Glutamatergic neuron (in vitro differentiated cells): ENCODE measurements around the gene BCL3. TPM values are rescaled to one million over a fixed set of nuclear protein-coding genes. Genes with fewer than 3 reads are reported as not detected.
"Not testable (repeated sequence)": the region's sequence is repeated elsewhere in the genome, so short reads cannot be mapped to it uniquely, and the experiment has no call there.

ENCODE experiments used
- DNase-seq: peaks from one replicate; pipeline ENCODE4 v3.0.0; 2022
- H3K27ac Mint-ChIP-seq: one replicate; pipeline ENCODE4 v1.8.0; 2020; ENCODE audit warnings: mild to moderate bottlenecking, mixed read lengths, inconsistent platforms; ENCODE audit not compliant: unreplicated experiment
- H3K27me3 Mint-ChIP-seq: one replicate; pipeline ENCODE4 v1.8.0; 2020; ENCODE audit warnings: mild to moderate bottlenecking, moderate library complexity, mixed read lengths, inconsistent platforms; ENCODE audit not compliant: unreplicated experiment
- H3K36me3 Mint-ChIP-seq: one replicate; pipeline ENCODE4 v1.8.0; 2020; ENCODE audit warnings: mild to moderate bottlenecking, mixed read lengths, inconsistent platforms; ENCODE audit not compliant: unreplicated experiment
- H3K4me1 Mint-ChIP-seq: one replicate; pipeline ENCODE4 v1.8.0; 2020; ENCODE audit warnings: mild to moderate bottlenecking, low read depth, mixed read lengths, inconsistent platforms; ENCODE audit not compliant: unreplicated experiment
- H3K4me3 Mint-ChIP-seq: one replicate; pipeline ENCODE4 v1.8.0; 2020; ENCODE audit warnings: mild to moderate bottlenecking, mixed read lengths, inconsistent platforms; ENCODE audit not compliant: unreplicated experiment
- H3K9me3 Mint-ChIP-seq: one replicate; pipeline ENCODE4 v1.8.0; 2020; ENCODE audit warnings: mild to moderate bottlenecking, moderate library complexity, mixed read lengths, inconsistent platforms; ENCODE audit not compliant: unreplicated experiment
- total RNA-seq: library from RNA; stranded (reverse); fragmentation: NEBNext Ultra II Directional; extraction: Animal tissue kit (Norgen Biotek cat#: 25700); gene quantifications from one replicate; pipeline ENCODE4 v1.2.1, GENCODE V29; 2021; ENCODE audit not compliant: unreplicated experiment
- TF ChIP-seq, protein P1 (sequence below): fragments of 200-600 bp; sonication (generic); IDR thresholded peaks from one replicate; pipeline ENCODE4 v1.5.0; 2021; ENCODE audit not compliant: partially characterized antibody, unreplicated experiment

BCL3 gene
- total RNA-seq, 1 donor from 2014 or later, result 2.4 TPM

- DNase-seq, result no peak
- H3K27ac Mint-ChIP-seq, result no peak overlapping the region
- H3K9me3 Mint-ChIP-seq, result peaks cover 2% of the 10 kb centered on the region
- no peak overlapping the region for H3K4me3 Mint-ChIP-seq
- no peaks in the 10 kb centered on the region for H3K36me3 Mint-ChIP-seq
- TF ChIP-seq, protein P1, sequence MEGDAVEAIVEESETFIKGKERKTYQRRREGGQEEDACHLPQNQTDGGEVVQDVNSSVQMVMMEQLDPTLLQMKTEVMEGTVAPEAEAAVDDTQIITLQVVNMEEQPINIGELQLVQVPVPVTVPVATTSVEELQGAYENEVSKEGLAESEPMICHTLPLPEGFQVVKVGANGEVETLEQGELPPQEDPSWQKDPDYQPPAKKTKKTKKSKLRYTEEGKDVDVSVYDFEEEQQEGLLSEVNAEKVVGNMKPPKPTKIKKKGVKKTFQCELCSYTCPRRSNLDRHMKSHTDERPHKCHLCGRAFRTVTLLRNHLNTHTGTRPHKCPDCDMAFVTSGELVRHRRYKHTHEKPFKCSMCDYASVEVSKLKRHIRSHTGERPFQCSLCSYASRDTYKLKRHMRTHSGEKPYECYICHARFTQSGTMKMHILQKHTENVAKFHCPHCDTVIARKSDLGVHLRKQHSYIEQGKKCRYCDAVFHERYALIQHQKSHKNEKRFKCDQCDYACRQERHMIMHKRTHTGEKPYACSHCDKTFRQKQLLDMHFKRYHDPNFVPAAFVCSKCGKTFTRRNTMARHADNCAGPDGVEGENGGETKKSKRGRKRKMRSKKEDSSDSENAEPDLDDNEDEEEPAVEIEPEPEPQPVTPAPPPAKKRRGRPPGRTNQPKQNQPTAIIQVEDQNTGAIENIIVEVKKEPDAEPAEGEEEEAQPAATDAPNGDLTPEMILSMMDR, result no peak
- H3K4me1 Mint-ChIP-seq, result no peaks in the 10 kb centered on the region
- H3K27me3 Mint-ChIP-seq, result no peaks in the 10 kb centered on the region
These were observed 30.9 kb upstream of the BCL3 start for GRCh38 chr19:44717603-44718002.

- no peaks in the 10 kb centered on the region for H3K27me3 Mint-ChIP-seq
- H3K9me3 Mint-ChIP-seq, result peaks cover 2% of the 10 kb centered on the region
- H3K4me1 Mint-ChIP-seq, result no peaks in the 10 kb centered on the region
- TF ChIP-seq, protein P1, result no peak
- H3K27ac Mint-ChIP-seq, result no peak overlapping the region
- no peaks in the 10 kb centered on the region for H3K36me3 Mint-ChIP-seq
- no peak overlapping the region for H3K4me3 Mint-ChIP-seq
- no peak for DNase-seq
These were observed 29.9 kb upstream of the BCL3 start for GRCh38 chr19:44718441-44719261.

DNA sequence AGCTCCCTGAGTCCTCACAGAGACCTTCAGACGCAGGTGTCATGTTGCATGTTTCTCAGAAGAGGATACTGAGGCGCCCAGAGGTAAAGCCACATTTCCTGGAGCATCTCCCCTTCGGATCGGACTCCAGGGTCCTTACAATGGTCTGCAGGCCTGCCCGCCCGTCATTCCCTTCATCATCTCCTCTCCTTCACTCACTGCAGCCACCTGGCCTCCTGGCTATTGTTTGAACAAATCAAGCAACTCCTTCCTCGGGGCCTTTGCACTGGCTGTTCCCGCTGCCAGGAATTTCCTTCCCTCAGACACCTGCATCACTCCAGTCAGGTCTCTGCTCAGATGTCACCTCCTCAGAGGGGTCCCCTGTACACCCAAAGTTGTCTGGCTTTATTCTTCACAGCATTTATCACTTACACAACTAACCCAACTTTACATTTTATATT, 29.2 kb upstream of the BCL3 start:
- Mint-ChIP-seq H3K27me3 (no peaks in the 10 kb centered on the region), H3K36me3 (no peaks in the 10 kb centered on the region), H3K4me1 (no peaks in the 10 kb centered on the region), H3K27ac (no peak overlapping the region), H3K9me3 (peaks cover 2% of the 10 kb centered on the region), H3K4me3 (no peak overlapping the region)
- TF ChIP-seq, protein P1, result no peak
- no peak for DNase-seq

- not testable (repeated sequence) for H3K36me3 Mint-ChIP-seq, DNase-seq, H3K27me3 Mint-ChIP-seq, H3K4me1 Mint-ChIP-seq, H3K9me3 Mint-ChIP-seq, H3K27ac Mint-ChIP-seq, H3K4me3 Mint-ChIP-seq
These were observed 28.1 kb upstream of the BCL3 start for GRCh38 chr19:44720396-44720795.

GRCh38 chr19:44720945-44721344, 27.6 kb upstream of the BCL3 start:
- Mint-ChIP-seq H3K4me1 (no peaks in the 10 kb centered on the region), H3K9me3 (peaks cover 4% of the 10 kb centered on the region), H3K27ac (no peak overlapping the region), H3K4me3 (no peak overlapping the region), H3K27me3 (no peaks in the 10 kb centered on the region), H3K36me3 (no peaks in the 10 kb centered on the region)
- no peak for DNase-seq
- TF ChIP-seq, protein P1, result no peak

- not testable (repeated sequence) for H3K4me3 Mint-ChIP-seq, H3K36me3 Mint-ChIP-seq, H3K4me1 Mint-ChIP-seq, H3K27me3 Mint-ChIP-seq, H3K27ac Mint-ChIP-seq, H3K9me3 Mint-ChIP-seq, DNase-seq
These were observed 27.1 kb upstream of the BCL3 start for GRCh38 chr19:44721369-44721768.
